Stimulated activated naive CD4-positive, alpha-beta T cell treated with Interleukin-2 at 50 U/mL for 16 hours (primary cell): ENCODE results near the gene ARHGAP1.

Experiments
- DNase-seq: peaks from one replicate; lab custom pipeline; 2025; lab: John Stamatoyannopoulos, UW

ARHGAP1 gene

GRCh38 chr11:46700241-46701077, at the start of gene ARHGAP1, which contains the start of gene ZNF408:
ARHGAP1 (minus strand) TSS chr11:46700619; CDS start chr11:46696107, 4,512 bp downstream.
ZNF408 (plus strand) TSS chr11:46701031; CDS start chr11:46701048, 17 bp downstream.
- peak; percentile 99 for DNase-seq

- DNase-seq, result no peak
Measured at GRCh38 chr11:46747150-46747549, 46.7 kb upstream of the ARHGAP1 start.

- no peak for DNase-seq
Measured at GRCh38 chr11:46745995-46746394, 45.6 kb upstream of the ARHGAP1 start.

- DNase-seq, result no peak
Measured at GRCh38 chr11:46745328-46745727, 44.9 kb upstream of the ARHGAP1 start.

- no peak for DNase-seq
Measured at GRCh38 chr11:46743693-46744339, 43.4 kb upstream of the ARHGAP1 start.

GRCh38 chr11:46743043-46743442, 42.6 kb upstream of the ARHGAP1 start:
- DNase-seq, result no peak

GRCh38 chr11:46741600-46742484, 41.4 kb upstream of the ARHGAP1 start:
- DNase-seq, result no peak

- DNase-seq, result no peak
Measured at GRCh38 chr11:46738887-46739286, 38.5 kb upstream of the ARHGAP1 start.

- no peak for DNase-seq
Measured at GRCh38 chr11:46737699-46738098, 37.3 kb upstream of the ARHGAP1 start.

- no peak for DNase-seq
Measured at GRCh38 chr11:46736615-46737014, 36.2 kb upstream of the ARHGAP1 start.

- no peak for DNase-seq
Measured at GRCh38 chr11:46736146-46736545, 35.7 kb upstream of the ARHGAP1 start.

GRCh38 chr11:46733234-46733633, 32.8 kb upstream of the ARHGAP1 start:
- no peak for DNase-seq

- DNase-seq, result no peak
Measured at GRCh38 chr11:46731545-46731944, 31.1 kb upstream of the ARHGAP1 start.

- no peak for DNase-seq
Measured at GRCh38 chr11:46729110-46730027, 28.9 kb upstream of the ARHGAP1 start.

- DNase-seq, result no peak
Measured at GRCh38 chr11:46728659-46729040, 28.2 kb upstream of the ARHGAP1 start.

- DNase-seq, result no peak
Measured at GRCh38 chr11:46727952-46728658, 27.7 kb upstream of the ARHGAP1 start.

GRCh38 chr11:46726206-46726862, 25.9 kb upstream of the ARHGAP1 start:
- DNase-seq, result no peak

- no peak for DNase-seq
Measured at GRCh38 chr11:46725338-46726205, 25.2 kb upstream of the ARHGAP1 start.

- DNase-seq, result no peak
Measured at GRCh38 chr11:46724088-46724487, 23.7 kb upstream of the ARHGAP1 start.
